ENCODE results near the gene LRIG1.

Gene LRIG1

DNA sequence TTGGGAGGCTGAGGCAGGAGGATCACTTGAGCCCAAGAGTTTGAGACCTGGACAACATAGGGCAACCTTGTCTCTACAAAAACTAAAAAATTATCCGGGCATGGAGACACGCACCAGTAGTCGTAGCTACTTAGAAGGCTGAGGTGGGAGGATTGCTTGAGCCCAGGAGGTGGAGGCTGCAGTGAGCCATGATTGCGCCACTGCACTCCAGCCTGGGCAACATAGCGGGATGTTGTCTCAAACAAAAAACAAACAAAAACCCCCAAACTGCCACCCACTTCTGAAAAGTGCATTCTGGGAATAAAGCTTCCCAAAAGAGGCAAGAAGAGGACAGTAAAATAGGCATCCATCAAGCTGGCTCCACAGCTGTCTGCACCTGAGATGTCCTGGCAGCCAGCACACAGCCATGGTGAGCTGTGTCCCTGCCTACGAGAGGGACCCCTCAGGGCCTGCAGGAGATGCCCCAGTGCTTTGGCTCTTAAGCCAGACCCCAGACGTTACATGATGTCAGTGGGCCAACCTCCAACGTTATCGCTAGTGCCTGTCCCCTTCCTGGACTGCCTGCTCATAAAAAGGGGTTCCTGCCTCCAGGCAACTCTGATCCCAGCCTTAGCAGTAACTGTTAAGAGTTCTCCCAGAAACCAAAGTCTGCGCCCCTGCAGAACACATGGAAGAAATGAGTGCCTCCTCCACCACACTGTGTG lies 101.1 kb downstream of the LRIG1 start:
- H3K9me3 ChIP-seq (ENCODE audit: insufficient read depth, low read length, severe bottlenecking): no peaks in the 10 kb centered on the region
- DNase-seq (no peak), ATAC-seq (ENCODE audit: insufficient read depth, low read depth) (no peak)
- peaks cover 38% of the 10 kb centered on the region for H3K36me3 ChIP-seq (ENCODE audit: insufficient read depth, low read length)
- H3K27ac ChIP-seq (ENCODE audit: low read length): no peak overlapping the region
- no peak overlapping the region for H3K4me3 ChIP-seq (ENCODE audit: low read depth in 1 of 2, low read length in 2 of 2)
- TF ChIP-seq, protein P1, sequence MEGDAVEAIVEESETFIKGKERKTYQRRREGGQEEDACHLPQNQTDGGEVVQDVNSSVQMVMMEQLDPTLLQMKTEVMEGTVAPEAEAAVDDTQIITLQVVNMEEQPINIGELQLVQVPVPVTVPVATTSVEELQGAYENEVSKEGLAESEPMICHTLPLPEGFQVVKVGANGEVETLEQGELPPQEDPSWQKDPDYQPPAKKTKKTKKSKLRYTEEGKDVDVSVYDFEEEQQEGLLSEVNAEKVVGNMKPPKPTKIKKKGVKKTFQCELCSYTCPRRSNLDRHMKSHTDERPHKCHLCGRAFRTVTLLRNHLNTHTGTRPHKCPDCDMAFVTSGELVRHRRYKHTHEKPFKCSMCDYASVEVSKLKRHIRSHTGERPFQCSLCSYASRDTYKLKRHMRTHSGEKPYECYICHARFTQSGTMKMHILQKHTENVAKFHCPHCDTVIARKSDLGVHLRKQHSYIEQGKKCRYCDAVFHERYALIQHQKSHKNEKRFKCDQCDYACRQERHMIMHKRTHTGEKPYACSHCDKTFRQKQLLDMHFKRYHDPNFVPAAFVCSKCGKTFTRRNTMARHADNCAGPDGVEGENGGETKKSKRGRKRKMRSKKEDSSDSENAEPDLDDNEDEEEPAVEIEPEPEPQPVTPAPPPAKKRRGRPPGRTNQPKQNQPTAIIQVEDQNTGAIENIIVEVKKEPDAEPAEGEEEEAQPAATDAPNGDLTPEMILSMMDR (IDR thresholded peaks at IDR 0.05; ENCODE audit: borderline replicate concordance, extremely low read depth, low read length, poor library complexity, severe bottlenecking): no peak
- TF ChIP-seq EZH2 (IDR thresholded peaks at IDR 0.05; ENCODE audit: borderline replicate concordance, low read depth, low read length, severe bottlenecking): no peak
- H4K20me1 ChIP-seq (ENCODE audit: insufficient read depth, low read length): no peaks in the 10 kb centered on the region
- H2AFZ ChIP-seq (ENCODE audit: low read depth, low read length): no peak overlapping the region
- H3K4me2 ChIP-seq (ENCODE audit: insufficient read depth, low read length): no peak overlapping the region
- peaks cover 5% of the 10 kb centered on the region for H3K4me1 ChIP-seq (ENCODE audit: insufficient read depth, low read length)
- no peak overlapping the region for H3K9ac ChIP-seq (ENCODE audit: low read depth, low read length)
- H3K79me2 ChIP-seq (ENCODE audit: insufficient read depth, low read length): no peaks in the 10 kb centered on the region
- no peaks in the 10 kb centered on the region for H3K27me3 ChIP-seq (ENCODE audit: insufficient read depth, low read length, poor library complexity)

DNA sequence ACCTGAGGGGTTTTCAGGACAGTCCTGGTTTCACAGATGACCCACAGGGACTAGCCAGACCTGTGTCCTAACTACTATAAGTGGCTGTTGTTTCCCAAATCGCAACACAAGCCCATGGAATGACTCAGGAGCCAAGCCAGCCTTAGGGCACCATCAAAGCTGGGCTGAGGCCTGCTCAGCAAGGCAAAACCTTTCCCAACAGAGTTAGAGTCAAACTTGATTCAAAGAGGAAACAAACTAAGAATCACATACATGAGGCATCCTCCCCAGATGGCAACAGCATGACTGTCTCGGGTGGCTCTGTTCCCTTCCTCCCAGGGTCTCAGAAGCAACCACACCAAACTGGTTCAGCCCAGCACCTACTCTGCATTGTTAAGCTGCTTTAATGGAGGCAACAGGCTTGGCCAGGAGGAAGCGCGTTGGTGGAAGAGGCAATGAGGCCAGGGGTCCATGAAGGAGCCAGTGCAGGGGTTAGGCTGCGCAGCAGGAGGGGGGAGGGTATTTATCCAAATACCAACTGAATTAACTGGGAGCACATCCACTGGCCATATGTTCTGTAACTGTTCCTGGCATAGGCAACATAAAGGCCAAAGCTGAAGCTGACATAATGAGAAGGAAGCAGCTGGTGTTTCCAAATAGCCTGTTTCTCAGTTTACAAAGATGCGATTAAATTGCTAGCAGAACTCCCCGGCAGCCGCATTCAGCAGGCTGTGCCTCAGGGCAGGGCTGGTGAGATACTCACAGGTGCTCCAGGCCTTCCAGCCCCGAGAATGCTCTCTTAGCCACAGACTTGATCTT lies 102.4 kb downstream of the LRIG1 start:
- Histone ChIP-seq H3K9ac (ENCODE audit: low read depth, low read length) (no peak overlapping the region), H3K4me2 (ENCODE audit: insufficient read depth, low read length) (no peak overlapping the region), H2AFZ (ENCODE audit: low read depth, low read length) (no peak overlapping the region), H3K27me3 (ENCODE audit: insufficient read depth, low read length, poor library complexity) (no peaks in the 10 kb centered on the region), H4K20me1 (ENCODE audit: insufficient read depth, low read length) (no peaks in the 10 kb centered on the region), H3K36me3 (ENCODE audit: insufficient read depth, low read length) (peaks cover 36% of the 10 kb centered on the region), H3K4me3 (ENCODE audit: low read depth in 1 of 2, low read length in 2 of 2) (no peak overlapping the region), H3K9me3 (ENCODE audit: insufficient read depth, low read length, severe bottlenecking) (no peaks in the 10 kb centered on the region), H3K4me1 (ENCODE audit: insufficient read depth, low read length) (peaks cover 18% of the 10 kb centered on the region), H3K27ac (ENCODE audit: low read length) (no peak overlapping the region), H3K79me2 (ENCODE audit: insufficient read depth, low read length) (no peaks in the 10 kb centered on the region)
- no peak for TF ChIP-seq EZH2 (IDR thresholded peaks at IDR 0.05; ENCODE audit: borderline replicate concordance, low read depth, low read length, severe bottlenecking)
- ATAC-seq (ENCODE audit: insufficient read depth, low read depth) (no peak), DNase-seq (no peak)

DNA sequence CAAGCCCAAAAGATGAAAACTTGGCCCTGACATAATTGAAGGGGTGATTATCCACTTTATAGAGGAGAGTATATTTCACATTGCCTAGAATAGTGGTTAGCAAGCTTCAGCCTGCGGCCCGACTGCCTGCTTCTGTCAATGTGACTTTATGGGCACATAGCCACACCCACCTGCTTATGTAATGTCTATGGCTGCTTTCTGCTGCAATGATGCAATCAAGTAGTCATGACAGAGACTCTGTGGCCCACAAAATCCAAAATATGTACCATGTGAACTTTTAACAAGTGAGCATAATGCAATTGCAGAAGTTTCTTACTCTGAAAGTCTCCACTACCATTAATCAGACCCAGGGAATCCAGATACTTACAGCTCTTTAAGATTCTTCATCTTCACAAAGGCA lies 103.1 kb downstream of the LRIG1 start:
- Histone ChIP-seq H3K9me3 (ENCODE audit: insufficient read depth, low read length, severe bottlenecking) (no peaks in the 10 kb centered on the region), H3K36me3 (ENCODE audit: insufficient read depth, low read length) (peaks cover 39% of the 10 kb centered on the region), H2AFZ (ENCODE audit: low read depth, low read length) (no peak overlapping the region), H3K4me3 (ENCODE audit: low read depth in 1 of 2, low read length in 2 of 2) (no peak overlapping the region), H3K27ac (ENCODE audit: low read length) (no peak overlapping the region), H3K9ac (ENCODE audit: low read depth, low read length) (no peak overlapping the region), H3K4me1 (ENCODE audit: insufficient read depth, low read length) (peaks cover 24% of the 10 kb centered on the region), H4K20me1 (ENCODE audit: insufficient read depth, low read length) (no peaks in the 10 kb centered on the region), H3K27me3 (ENCODE audit: insufficient read depth, low read length, poor library complexity) (no peaks in the 10 kb centered on the region), H3K4me2 (ENCODE audit: insufficient read depth, low read length) (no peak overlapping the region), H3K79me2 (ENCODE audit: insufficient read depth, low read length) (no peaks in the 10 kb centered on the region)
- no peak for ATAC-seq (ENCODE audit: insufficient read depth, low read depth)
- no peak for DNase-seq
- TF ChIP-seq EZH2 (IDR thresholded peaks at IDR 0.05; ENCODE audit: borderline replicate concordance, low read depth, low read length, severe bottlenecking): no peak
- TF ChIP-seq, protein P1 (IDR thresholded peaks at IDR 0.05; ENCODE audit: borderline replicate concordance, extremely low read depth, low read length, poor library complexity, severe bottlenecking): no peak

DNA sequence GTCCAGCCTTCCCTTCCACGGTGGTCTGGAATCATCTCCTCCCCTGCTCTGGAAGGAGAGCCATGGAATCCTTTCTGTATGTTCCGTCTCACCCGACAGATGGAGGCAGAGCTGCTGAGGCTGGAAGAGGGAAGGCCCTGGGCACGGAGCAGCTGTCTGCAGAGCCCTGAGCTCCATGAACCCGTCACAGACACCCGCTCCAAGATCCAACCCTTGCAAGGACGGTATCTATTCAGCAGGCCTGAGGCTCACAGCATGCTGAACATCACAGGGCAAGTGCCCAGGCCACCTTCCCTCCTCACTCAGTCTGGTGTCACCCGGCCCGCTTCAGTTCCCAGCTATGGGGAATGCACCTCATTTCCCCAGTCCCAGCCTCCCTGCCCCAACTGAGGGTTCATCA lies 103.9 kb downstream of the LRIG1 start:
- Histone ChIP-seq H3K27ac (ENCODE audit: low read length) (no peak overlapping the region), H4K20me1 (ENCODE audit: insufficient read depth, low read length) (no peaks in the 10 kb centered on the region), H3K4me2 (ENCODE audit: insufficient read depth, low read length) (no peak overlapping the region), H3K27me3 (ENCODE audit: insufficient read depth, low read length, poor library complexity) (no peaks in the 10 kb centered on the region), H3K79me2 (ENCODE audit: insufficient read depth, low read length) (no peaks in the 10 kb centered on the region), H3K4me1 (ENCODE audit: insufficient read depth, low read length) (peaks cover 28% of the 10 kb centered on the region), H2AFZ (ENCODE audit: low read depth, low read length) (no peak overlapping the region), H3K9me3 (ENCODE audit: insufficient read depth, low read length, severe bottlenecking) (no peaks in the 10 kb centered on the region), H3K9ac (ENCODE audit: low read depth, low read length) (no peak overlapping the region), H3K4me3 (ENCODE audit: low read depth in 1 of 2, low read length in 2 of 2) (no peak overlapping the region), H3K36me3 (ENCODE audit: insufficient read depth, low read length) (peaks cover 43% of the 10 kb centered on the region)
- TF ChIP-seq EZH2 (IDR thresholded peaks at IDR 0.05; ENCODE audit: borderline replicate concordance, low read depth, low read length, severe bottlenecking): no peak
- TF ChIP-seq, protein P1 (IDR thresholded peaks at IDR 0.05; ENCODE audit: borderline replicate concordance, extremely low read depth, low read length, poor library complexity, severe bottlenecking): no peak
- ATAC-seq (ENCODE audit: insufficient read depth, low read depth) (no peak), DNase-seq (no peak)
